ENCODE data around the gene PKDCC.

PKDCC gene

GRCh38 chr2:42047488-42048298, at the start of gene PKDCC:
Gene PKDCC, plus strand, starts transcription at chr2:42048021. Its CDS starts 179 bp downstream, at chr2:42048200.
- no peak for DNase-seq (ENCODE audit: low read depth)

- DNase-seq (ENCODE audit: low read depth) = no peak
These were observed 49.4 kb upstream of the PKDCC start for GRCh38 chr2:41998186-41999127.

- no peak for DNase-seq (ENCODE audit: low read depth)
These were observed 48.7 kb upstream of the PKDCC start for GRCh38 chr2:41999128-41999480.

GRCh38 chr2:41999592-42000281, 48.1 kb upstream of the PKDCC start:
- DNase-seq (ENCODE audit: low read depth) = no peak

- DNase-seq (ENCODE audit: low read depth) = no peak
These were observed 46.1 kb upstream of the PKDCC start for GRCh38 chr2:42001711-42002201.

GRCh38 chr2:42007551-42007950, 40.3 kb upstream of the PKDCC start:
- no peak for DNase-seq (ENCODE audit: low read depth)

- DNase-seq (ENCODE audit: low read depth) = no peak
These were observed 39.4 kb upstream of the PKDCC start for GRCh38 chr2:42008241-42008921.

GRCh38 chr2:42009657-42010580, 37.9 kb upstream of the PKDCC start:
- no peak for DNase-seq (ENCODE audit: low read depth)

GRCh38 chr2:42010743-42011298, 37.0 kb upstream of the PKDCC start:
- DNase-seq (ENCODE audit: low read depth) = peak; percentile 55

- DNase-seq (ENCODE audit: low read depth) = no peak
These were observed 35.7 kb upstream of the PKDCC start for GRCh38 chr2:42012137-42012536.

GRCh38 chr2:42012651-42013050, 35.2 kb upstream of the PKDCC start:
- no peak for DNase-seq (ENCODE audit: low read depth)

GRCh38 chr2:42013409-42013808, 34.4 kb upstream of the PKDCC start:
- no peak for DNase-seq (ENCODE audit: low read depth)

GRCh38 chr2:42021464-42021863, 26.4 kb upstream of the PKDCC start:
- no peak for DNase-seq (ENCODE audit: low read depth)

GRCh38 chr2:42025151-42025582, 22.7 kb upstream of the PKDCC start:
- no peak for DNase-seq (ENCODE audit: low read depth)

- no peak for DNase-seq (ENCODE audit: low read depth)
These were observed 21.5 kb upstream of the PKDCC start for GRCh38 chr2:42026272-42026671.

GRCh38 chr2:42028571-42029148, 19.2 kb upstream of the PKDCC start:
- no peak for DNase-seq (ENCODE audit: low read depth)

GRCh38 chr2:42029171-42029570, 18.6 kb upstream of the PKDCC start:
- no peak for DNase-seq (ENCODE audit: low read depth)

- no peak for DNase-seq (ENCODE audit: low read depth)
These were observed 18.1 kb upstream of the PKDCC start for GRCh38 chr2:42029639-42030199.

- no peak for DNase-seq (ENCODE audit: low read depth)
These were observed 17.5 kb upstream of the PKDCC start for GRCh38 chr2:42030200-42030759.
